Measurements from ENCODE around the gene SCPEP1.

Gene SCPEP1

DNA sequence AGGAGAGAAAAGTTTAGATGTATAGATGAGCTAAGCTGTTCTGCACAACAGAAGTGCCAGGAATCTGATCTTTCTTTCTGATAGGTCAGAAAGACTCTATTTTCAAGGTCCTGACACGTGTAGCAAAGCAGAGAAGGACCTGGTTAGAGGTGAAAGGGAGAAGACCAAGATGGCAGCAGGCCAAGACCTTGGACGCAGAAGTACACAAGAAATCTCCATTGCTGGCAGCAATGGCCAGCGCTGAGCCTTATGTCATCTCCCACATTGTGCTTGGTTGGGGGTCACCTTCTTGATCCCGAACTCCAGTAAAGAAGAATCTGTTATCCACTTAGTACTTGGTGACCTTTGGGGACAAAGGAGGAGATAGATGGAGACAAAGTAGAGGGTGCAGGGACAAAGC lies 65.3 kb downstream of the SCPEP1 start:
- DNase-seq: no peak

DNA sequence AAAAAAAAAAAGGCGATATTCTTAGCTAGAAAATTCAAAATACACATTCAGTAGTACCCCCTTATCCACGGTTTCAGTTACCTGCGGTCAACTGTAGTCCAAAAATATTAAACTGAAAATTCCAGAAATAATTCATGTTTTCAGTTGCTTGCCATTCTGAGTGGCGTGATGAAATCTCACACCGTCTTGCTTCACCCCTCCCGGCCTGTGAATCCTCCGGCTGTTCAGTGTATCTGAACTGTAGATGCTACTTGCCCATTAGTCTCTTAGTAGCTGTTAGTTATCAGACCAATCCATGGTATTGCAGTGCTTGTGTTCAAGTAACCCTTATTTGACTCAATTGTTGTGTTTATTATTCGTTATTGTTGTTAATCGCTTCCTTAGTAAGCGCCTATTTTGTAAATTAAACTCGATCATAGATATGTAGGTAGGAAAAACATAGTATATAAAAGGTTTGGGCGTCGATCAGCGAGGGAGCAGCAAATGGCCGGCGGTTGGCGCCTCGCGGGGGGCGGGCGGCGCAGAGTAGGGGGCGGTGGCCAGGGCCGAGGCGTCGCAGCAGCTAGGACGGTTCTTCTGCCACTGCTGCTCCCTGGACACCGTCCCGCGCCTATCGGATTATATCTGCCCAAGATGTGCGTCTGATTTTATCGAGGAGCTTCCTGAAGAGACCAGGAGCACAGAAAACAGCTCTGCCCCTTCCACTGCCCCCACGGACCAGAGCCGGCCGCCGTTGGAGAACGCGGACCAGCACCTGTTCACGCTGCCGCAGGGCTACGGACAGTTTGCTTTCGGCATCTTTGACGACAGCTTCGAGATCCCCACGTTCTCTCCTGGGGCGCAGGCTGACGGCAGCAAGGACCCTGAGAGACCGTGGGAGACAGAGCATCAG lies 67.3 kb downstream of the SCPEP1 start:
- DNase-seq: peak in 1 of 5 experiments; percentile 3

DNA sequence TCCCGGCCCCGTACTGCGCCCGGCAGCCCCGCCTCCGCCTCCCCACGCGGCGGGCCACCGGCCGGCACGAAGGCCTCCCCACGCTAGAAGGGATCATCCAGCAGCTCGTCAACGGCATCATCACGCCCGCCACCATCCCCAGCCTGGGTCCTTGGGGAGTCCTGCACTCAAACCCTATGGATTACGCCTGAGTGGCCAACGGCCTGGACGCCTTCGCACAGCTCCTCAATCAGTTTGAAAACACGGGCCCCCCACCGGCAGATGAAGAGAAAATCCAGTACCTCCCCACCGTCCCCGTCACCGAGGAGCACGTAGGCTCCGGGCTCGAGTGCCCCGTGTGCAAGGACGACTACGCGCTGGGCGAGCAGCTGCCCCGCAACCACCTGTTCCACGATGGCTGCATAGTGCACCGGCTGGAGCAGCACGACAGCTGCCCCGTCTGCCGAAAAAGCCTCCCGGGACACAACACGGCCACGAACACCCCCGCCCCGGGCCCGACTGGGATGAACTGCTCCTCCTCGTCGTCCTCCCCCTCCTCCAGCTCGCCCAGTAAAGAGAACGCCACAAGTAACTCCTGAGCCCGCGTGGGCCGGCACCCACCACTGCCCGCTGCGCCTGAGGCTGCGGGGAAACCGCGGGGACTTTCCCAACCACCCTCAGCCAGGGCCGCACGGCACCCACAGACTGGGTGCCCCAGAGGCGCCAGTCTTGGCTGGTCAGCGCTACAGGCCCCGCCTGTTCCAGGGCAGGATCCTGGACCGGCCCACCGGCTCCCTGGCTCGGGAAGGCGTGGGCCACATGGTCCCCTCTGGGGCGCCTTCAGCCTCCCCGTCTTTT lies 68.2 kb downstream of the SCPEP1 start:
- peak in 3 of 5 experiments; percentile 8 to 37 (median 13) for DNase-seq

DNA sequence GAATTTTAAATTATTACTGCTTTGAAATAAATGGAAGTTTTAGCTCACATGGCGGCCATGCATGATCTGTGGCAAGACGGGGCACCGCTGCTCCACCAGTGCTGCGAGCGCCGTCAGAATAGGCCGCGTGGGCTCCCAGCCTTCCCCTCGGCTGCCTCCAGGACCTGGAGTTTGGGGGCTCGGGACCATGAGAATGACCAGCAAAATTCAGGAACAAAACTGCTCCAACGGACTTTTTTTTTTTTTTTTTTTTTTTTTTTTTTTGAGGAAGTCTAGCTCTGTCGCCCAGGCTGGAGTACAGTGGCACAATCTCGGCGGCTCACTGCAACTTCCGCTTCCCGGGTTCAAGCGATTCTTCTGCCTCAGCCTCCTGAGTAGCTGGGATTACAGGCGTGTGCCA lies 68.8 kb downstream of the SCPEP1 start:
- DNase-seq: no peak

DNA sequence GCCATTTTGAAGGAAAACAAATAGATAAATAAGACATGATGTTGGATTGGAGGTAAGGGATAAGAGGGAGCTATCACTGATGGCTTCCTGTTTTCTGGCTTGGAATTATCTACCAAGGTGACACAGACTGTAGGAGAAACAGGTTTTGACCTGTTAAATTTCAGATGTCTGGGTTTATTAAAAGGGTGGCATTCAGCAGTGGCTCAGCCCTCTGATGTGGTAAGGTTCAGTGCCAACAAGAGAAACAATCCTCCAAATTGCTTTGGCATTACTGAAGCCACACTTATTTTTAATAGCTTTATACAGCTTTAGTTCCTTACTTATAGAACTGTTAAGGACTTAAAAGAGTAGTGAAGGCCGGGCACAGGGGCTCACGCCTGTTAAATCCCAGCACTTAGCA lies 70.2 kb downstream of the SCPEP1 start:
- no peak for DNase-seq

DNA sequence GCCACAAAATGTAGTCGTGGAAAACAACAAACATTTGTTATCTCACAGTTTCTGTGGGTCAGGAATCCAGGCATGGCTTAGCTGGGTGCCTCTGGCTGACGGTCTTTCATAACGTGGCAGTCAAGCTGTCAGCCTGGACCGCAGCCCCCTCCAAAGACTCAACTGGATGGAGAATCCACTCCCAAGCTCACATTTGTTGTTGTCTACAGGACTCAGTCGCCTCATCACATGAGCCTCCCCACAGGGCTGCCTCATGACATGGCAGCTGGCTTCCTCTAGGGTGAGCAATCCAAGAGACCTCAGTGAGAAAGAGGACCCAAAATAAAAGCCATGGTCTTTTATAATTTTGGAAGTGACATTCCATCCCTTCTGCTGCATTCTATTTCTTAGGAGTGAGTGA lies 72.4 kb downstream of the SCPEP1 start:
- no peak for DNase-seq

DNA sequence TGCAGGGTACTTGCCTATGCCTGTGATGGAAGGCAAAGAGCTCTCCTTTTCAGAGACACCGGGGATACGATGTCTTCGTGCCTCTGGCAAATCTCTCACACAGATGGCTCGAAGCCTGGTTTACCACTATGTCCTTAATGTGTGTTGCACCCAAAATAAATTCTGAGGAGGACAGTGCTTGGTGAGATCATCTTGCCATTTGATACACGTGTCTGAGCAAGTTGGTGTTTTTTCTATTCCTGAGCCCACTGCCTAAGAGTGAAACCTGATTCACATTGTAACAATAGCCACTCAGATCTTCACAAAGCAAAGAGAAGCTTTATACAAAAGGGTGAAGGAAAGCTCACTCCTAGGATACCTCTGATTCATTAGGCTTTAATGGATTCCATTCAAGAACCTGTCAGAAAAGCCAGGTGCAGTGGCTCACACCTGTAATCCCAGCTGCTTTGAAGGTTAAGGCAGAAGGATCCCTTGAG lies 74.0 kb downstream of the SCPEP1 start:
- DNase-seq: no peak
